Thoracic aorta (tissue), 2 donors: Measurements from ENCODE around the gene MDK. TPM values are rescaled to one million over a fixed set of nuclear protein-coding genes. Genes with fewer than 3 reads are reported as not detected.

Experiments
- ATAC-seq: fragments of 150-250 bp; one replicate; pipeline ENCODE4 v1.8.0; 2017; ENCODE audit warnings: low read depth; ENCODE audit not compliant: insufficient number of reproducible peaks, low FRiP score
- DNase-seq: peaks from one replicate; pipeline ENCODE4 v3.0.0-alpha.2; 2020; ENCODE audit warnings: low spot score
- H3K27ac ChIP-seq, 2 donors: fragments of 200-600 bp; sonication (generic); 1 replicate in 1 of 2; 2 replicates in 1 of 2; pipeline ENCODE4 v1.5.1; 2016; ENCODE audit warnings: mild to moderate bottlenecking in 2 of 2, moderate library complexity in 2 of 2
- H3K27me3 ChIP-seq: fragments of 200-600 bp; sonication (generic); replicated peaks from 2 replicates; pipeline ENCODE4 v1.6.0; 2016; ENCODE audit warnings: mild to moderate bottlenecking; ENCODE audit not compliant: insufficient read depth
- H3K36me3 ChIP-seq: fragments of 200-600 bp; sonication (generic); one replicate; pipeline ENCODE4 v1.5.1; 2016
- H3K4me1 ChIP-seq, 2 donors: fragments of 200-600 bp; sonication (generic); 1 replicate in 1 of 2; 2 replicates in 1 of 2; pipeline versions ENCODE4 v1.5.1 to v1.6.0; 2016; ENCODE audit warnings: low read depth in 2 of 2, mild to moderate bottlenecking in 1 of 2; ENCODE audit not compliant: control insufficient read depth in 1 of 2
- H3K4me3 ChIP-seq: fragments of 200-600 bp; sonication (generic); 2 replicates; pipeline ENCODE4 v1.5.1; 2016; ENCODE audit warnings: mild to moderate bottlenecking
- H3K9me3 ChIP-seq: fragments of 200-600 bp; sonication (generic); 2 replicates; pipeline ENCODE4 v1.5.1; 2016
- total RNA-seq, 2 donors: library from RNA; depleted of rRNA; stranded (reverse); fragments of >200 nt; gene quantifications; one replicate each; pipeline versions ENCODE4 v1.1.0 to v1.2.3, GENCODE V29; 2016
- TF ChIP-seq, protein P1 (sequence below): fragments of 200-600 bp; sonication (generic); IDR thresholded peaks from one replicate; pipeline ENCODE4 v1.5.1; 2019; ENCODE audit warnings: antibody characterized with exemption

MDK gene
- total RNA-seq, 2 donors from 2014 or later: 13.5 to 21.0 TPM

DNA sequence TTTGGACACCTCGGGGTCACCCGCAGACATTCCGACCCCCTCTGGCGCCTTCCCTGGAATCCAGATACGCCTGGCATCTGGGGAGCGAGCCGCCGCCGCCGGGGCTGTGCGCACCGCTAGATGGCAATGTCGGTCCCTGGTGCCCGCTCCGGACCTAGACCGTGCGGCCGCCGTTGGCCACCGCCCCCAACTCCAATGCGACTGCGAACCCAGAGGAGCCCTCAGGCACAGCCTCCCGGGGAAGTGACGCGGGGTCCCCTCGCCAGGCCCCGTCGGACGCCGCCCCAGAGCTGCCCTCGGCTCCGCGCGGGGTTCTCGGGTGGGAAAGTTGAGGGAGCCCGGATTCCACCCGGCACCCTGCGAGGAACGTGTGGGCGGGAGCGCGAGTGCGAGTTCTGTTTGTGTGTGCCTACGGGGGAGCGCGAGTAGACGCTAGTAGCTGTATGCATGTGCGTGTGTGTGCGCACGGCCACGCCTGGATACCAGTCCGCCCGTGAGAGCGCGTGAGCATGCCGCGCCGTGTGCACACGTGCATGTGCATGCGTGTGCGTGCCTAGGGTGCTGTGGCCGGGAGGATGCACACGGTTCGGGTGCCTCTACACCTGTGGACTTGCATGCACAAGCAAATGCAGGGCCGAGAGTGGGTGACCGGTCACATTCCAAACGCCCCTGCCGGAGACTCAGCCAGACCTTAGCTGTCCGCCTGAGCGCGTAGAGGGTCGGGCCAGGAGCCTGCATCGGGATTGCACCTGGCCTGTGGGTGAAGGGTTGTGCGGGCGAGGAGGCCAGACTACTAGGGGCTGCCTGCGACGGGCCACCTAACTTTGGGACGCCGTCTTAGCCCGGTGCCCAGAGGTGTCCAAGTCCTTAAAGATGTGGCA lies 8.2 kb downstream of the MDK start:
- TF ChIP-seq, protein P1, sequence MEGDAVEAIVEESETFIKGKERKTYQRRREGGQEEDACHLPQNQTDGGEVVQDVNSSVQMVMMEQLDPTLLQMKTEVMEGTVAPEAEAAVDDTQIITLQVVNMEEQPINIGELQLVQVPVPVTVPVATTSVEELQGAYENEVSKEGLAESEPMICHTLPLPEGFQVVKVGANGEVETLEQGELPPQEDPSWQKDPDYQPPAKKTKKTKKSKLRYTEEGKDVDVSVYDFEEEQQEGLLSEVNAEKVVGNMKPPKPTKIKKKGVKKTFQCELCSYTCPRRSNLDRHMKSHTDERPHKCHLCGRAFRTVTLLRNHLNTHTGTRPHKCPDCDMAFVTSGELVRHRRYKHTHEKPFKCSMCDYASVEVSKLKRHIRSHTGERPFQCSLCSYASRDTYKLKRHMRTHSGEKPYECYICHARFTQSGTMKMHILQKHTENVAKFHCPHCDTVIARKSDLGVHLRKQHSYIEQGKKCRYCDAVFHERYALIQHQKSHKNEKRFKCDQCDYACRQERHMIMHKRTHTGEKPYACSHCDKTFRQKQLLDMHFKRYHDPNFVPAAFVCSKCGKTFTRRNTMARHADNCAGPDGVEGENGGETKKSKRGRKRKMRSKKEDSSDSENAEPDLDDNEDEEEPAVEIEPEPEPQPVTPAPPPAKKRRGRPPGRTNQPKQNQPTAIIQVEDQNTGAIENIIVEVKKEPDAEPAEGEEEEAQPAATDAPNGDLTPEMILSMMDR: peak; percentile 67
- ATAC-seq (no peak), DNase-seq (no peak)
- peak overlapping the region; percentile 62 for H3K4me3 ChIP-seq
- H3K36me3 ChIP-seq: no peaks in the 10 kb centered on the region
- H3K4me1 ChIP-seq: peaks cover 15 to 25% of the 10 kb centered on the region in 2 donors
- H3K9me3 ChIP-seq: no peaks in the 10 kb centered on the region
- peaks cover 14% of the 10 kb centered on the region for H3K27me3 ChIP-seq
- H3K27ac ChIP-seq: peak overlapping the region in 1 of 2 donors; percentile 30

DNA sequence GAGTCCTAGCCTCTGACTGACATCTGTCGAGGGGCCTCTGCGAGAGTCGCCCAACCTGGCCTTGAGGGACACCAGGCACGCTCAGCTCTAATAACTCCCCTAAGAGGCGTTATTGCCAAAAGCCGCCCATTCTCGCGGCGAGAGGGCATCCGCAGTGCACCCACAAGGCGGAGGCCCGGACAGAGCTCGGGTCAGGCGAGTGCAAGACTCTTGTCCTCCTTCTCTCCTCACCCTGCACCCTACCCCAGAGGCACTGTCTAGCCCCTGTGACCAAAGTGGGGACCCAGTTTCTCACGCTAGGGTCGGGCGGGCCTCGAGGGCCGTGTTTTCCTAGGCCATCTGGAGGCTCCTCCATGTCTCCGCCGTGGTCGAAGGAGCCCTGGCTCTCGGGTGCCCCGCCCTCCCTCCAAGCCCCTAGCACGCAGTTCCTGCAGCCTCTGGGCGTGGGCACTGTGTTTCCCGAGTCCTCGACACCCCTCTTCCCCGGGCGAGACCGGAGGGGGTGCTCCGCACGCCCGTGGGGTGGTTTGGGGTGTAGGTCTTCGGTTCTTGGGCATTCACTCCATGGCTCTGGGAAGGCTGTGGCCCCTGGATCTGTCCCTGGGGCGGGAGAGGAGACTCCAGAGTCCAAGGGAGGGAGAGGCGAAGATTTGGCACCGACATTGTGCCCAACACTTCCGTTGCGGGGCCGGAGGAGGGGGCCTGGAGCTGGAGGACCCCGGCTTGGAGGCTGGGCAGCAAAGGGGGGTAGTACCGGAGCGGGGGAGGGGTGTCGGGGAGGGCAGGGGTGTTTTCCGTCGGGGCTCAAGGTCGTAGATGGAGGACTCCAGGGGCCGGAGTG lies 9.1 kb downstream of the MDK start:
- no peak overlapping the region for H3K4me3 ChIP-seq
- H3K36me3 ChIP-seq: no peaks in the 10 kb centered on the region
- no peak for DNase-seq
- H3K9me3 ChIP-seq: no peaks in the 10 kb centered on the region
- no peak for ATAC-seq
- peaks cover 14% of the 10 kb centered on the region for H3K27me3 ChIP-seq
- peak overlapping the region in 1 of 2 donors; percentile 30 for H3K27ac ChIP-seq
- TF ChIP-seq, protein P1: no peak
- peaks cover 15 to 25% of the 10 kb centered on the region in 2 donors for H3K4me1 ChIP-seq

DNA sequence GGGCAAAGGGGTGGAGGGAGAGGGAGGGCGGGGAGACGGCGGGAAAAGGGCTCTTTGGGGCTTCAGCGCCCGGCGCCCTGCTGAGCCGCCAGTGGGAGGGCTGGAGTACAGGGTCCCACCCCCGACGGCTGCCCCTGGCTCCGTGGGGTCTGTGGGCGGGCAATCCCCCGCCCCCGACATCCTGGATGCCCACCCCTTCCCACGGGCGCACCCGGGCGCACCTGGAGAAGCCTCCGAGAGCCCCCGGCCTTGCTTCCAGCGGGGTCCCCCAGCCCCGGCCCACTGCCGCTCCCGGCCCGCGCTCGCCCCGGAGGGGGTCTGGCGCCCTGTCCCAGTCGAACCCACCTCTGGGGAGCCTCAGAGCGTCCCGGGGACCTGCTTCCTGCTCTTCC lies 9.7 kb downstream of the MDK start:
- Histone ChIP-seq H3K4me1 (peaks cover 15 to 25% of the 10 kb centered on the region in 2 donors), H3K27ac (no peak overlapping the region), H3K9me3 (no peaks in the 10 kb centered on the region), H3K36me3 (no peaks in the 10 kb centered on the region), H3K4me3 (peak overlapping the region; percentile 43), H3K27me3 (peaks cover 14% of the 10 kb centered on the region)
- no peak for ATAC-seq
- no peak for DNase-seq
- TF ChIP-seq, protein P1: no peak

DNA sequence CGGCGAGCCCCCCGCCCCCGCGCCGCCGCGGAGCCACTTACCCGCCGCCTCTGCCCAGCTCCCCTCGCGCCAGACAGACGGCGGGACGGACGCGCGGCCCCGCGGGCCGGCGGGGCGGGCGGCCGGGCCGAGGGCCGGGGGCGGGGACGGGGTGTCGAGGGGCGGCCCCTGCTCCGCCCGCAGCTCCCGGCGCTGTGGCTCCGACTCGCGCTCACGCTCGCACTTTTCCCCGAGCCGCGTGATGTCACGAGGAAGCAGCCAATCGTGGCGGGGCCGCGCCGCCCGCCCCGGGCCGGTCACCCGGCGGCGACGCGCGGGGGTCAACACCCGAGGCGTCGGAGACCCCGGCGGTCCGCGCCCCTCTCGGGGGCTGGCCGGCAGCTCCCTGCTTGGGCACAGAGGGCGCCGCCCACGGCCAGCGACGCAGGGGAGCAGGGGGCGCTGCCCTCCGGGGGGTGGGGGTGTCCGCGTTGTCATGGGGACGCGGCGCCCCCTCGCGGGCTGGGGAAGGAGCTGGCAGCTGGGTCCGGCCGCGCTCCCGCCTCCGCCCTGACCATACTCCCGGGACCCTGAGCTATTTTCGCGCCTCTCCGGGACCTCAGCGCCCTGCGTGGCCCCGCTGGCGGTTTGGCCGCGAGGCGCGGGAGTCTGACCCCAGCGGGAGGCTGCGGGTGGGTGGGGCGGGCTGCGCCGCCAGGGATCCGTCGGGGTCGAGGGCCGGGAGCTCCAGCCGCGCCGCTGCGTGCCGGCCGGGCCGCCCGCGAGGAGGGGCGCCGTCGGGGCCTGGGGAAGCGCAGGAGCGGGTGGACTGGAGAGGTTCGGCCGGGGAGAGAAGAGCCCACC lies 10.3 kb downstream of the MDK start, which contains the start of gene CHRM4:
TSS of gene CHRM4 (minus strand) at position 199 of the 843 bp plus-strand sequence. CDS start 5,219 bp downstream, outside the sequence.
- H3K27me3 ChIP-seq: peaks cover 14% of the 10 kb centered on the region
- peaks cover 15 to 25% of the 10 kb centered on the region in 2 donors for H3K4me1 ChIP-seq
- DNase-seq: no peak
- H3K9me3 ChIP-seq: no peaks in the 10 kb centered on the region
- peak within 1 kb of the TSS in 1 of 2 donors; percentile 30 for H3K27ac ChIP-seq
- ATAC-seq: no peak
- H3K4me3 ChIP-seq: peak within 1 kb of the TSS; percentile 66
- H3K36me3 ChIP-seq: peaks cover 1% of the 10 kb centered on the region
- TF ChIP-seq, protein P1: no peak
